B cell (primary cell): ENCODE results near the gene MAN1A1. TPM values are rescaled to one million over a fixed set of nuclear protein-coding genes. Genes with fewer than 3 reads are reported as not detected.

Source experiments
- ATAC-seq: fragments of 200-7000 bp; cut with Tn5 transposase; one replicate; pipeline ENCODE4 v1.10.0; 2021; ENCODE audit warnings: low read depth, mild to moderate bottlenecking, moderate number of reproducible peaks, moderate library complexity
- CTCF ChIA-PET: fragments of 350-600 bp; sonication (Branson Sonifier 250); formaldehyde crosslinking; loops from one replicate; lab custom pipeline; 2021; ENCODE audit warnings: antibody characterized with exemption, inconsistent platforms; lab: Charles Lee
- POLR2A ChIA-PET: fragments of 350-600 bp; sonication (Branson Sonifier 250); formaldehyde crosslinking; loops from one replicate; lab custom pipeline; 2021; ENCODE audit warnings: antibody characterized with exemption; lab: Charles Lee
- DNase-seq: peaks from one replicate; pipeline ENCODE4 v3.0.0; 2013
- H2AFZ ChIP-seq: 2 replicates; pipeline ENCODE4 v1.6.1; 2012; ENCODE audit warnings: mild to moderate bottlenecking, low read depth, low read length; ENCODE audit not compliant: insufficient read depth, poor library complexity, severe bottlenecking
- H3K27ac ChIP-seq, 2 donors: 1 replicate in 1 of 2; 2 replicates in 1 of 2; pipeline ENCODE4 v1.5.1; 2012 to 2013; ENCODE audit warnings: low read length in 2 of 2, mild to moderate bottlenecking in 2 of 2, moderate library complexity in 1 of 2
- H3K27me3 ChIP-seq, 4 experiments: fragments of 200-600 bp in 1 of 4; sonication (generic) in 1 of 4; replicated peaks in 1 of 4; 1 replicate in 2 of 4; 2 replicates in 2 of 4; pipeline versions ENCODE4 v1.6.1 to v1.7.0; 2013 to 2016; ENCODE audit warnings: low read length in 3 of 4, mild to moderate bottlenecking in 2 of 4, mixed read lengths in 1 of 4, moderate library complexity in 1 of 4; ENCODE audit not compliant: insufficient read depth in 4 of 4, control insufficient read depth in 3 of 4; ENCODE audit errors: control extremely low read depth in 1 of 4
- H3K36me3 ChIP-seq, 2 experiments: replicated peaks in 1 of 2; 1 replicate in 1 of 2; 2 replicates in 1 of 2; pipeline versions ENCODE4 v1.6.1 to v1.7.1; 2013; ENCODE audit warnings: low read length in 1 of 2; ENCODE audit not compliant: insufficient read depth in 2 of 2, control insufficient read depth in 1 of 2; ENCODE audit errors: control extremely low read depth in 1 of 2, extremely low read depth in 1 of 2
- H3K4me1 ChIP-seq, 2 donors: fragments of 200-600 bp in 1 of 2; sonication (generic) in 1 of 2; 1 replicate in 1 of 2; 2 replicates in 1 of 2; pipeline versions ENCODE4 v1.5.1 to v1.6.1; 2013 to 2017; ENCODE audit warnings: low read length in 2 of 2; ENCODE audit not compliant: control insufficient read depth in 2 of 2, insufficient read depth in 2 of 2
- H3K4me2 ChIP-seq: replicated peaks from 2 replicates; pipeline ENCODE3; 2012; ENCODE audit warnings: mild to moderate bottlenecking, low read depth, low read length; ENCODE audit not compliant: poor library complexity, severe bottlenecking
- H3K4me3 ChIP-seq, 5 experiments: fragments of 200-600 bp in 1 of 5; sonication (generic) in 1 of 5; 1 replicate in 3 of 5; 2 replicates in 2 of 5; pipeline versions ENCODE4 v1.5.1 to v1.7.0; 2011 to 2016; ENCODE audit warnings: low read length in 4 of 5, mild to moderate bottlenecking in 4 of 5, low read depth in 2 of 5, control low read depth in 1 of 5, moderate library complexity in 1 of 5; ENCODE audit not compliant: insufficient read depth in 1 of 5; ENCODE audit errors: control extremely low read depth in 1 of 5, extremely low read depth in 1 of 5
- H3K79me2 ChIP-seq: fragments of 200-600 bp; sonication (generic); one replicate; pipeline ENCODE4 v1.6.0; 2016; ENCODE audit warnings: low read length; ENCODE audit not compliant: control insufficient read depth, insufficient read depth
- H3K9ac ChIP-seq: fragments of 200-600 bp; sonication (generic); 2 replicates; pipeline ENCODE4 v1.6.1; 2017; ENCODE audit warnings: mild to moderate bottlenecking, low read length, moderate library complexity
- H3K9me3 ChIP-seq, 3 donors: one replicate each; pipeline versions ENCODE4 v1.6.1 to v1.7.1; 2013; ENCODE audit warnings: low read length in 2 of 3; ENCODE audit not compliant: control insufficient read depth in 2 of 3, insufficient read depth in 1 of 3; ENCODE audit errors: control extremely low read depth in 1 of 3
- H4K20me1 ChIP-seq: 2 replicates; pipeline ENCODE4 v1.6.0; 2012; ENCODE audit warnings: mild to moderate bottlenecking, low read length; ENCODE audit not compliant: insufficient read depth, control insufficient read depth, poor library complexity, severe bottlenecking
- H3K27ac Mint-ChIP-seq: one replicate; pipeline ENCODE4 v1.8.0; 2021; ENCODE audit warnings: mixed read lengths
- H3K27me3 Mint-ChIP-seq: one replicate; pipeline ENCODE4 v1.8.0; 2021; ENCODE audit warnings: mixed read lengths
- H3K4me1 Mint-ChIP-seq: one replicate; pipeline ENCODE4 v1.8.0; 2021; ENCODE audit warnings: mixed read lengths
- H3K4me3 Mint-ChIP-seq: one replicate; pipeline ENCODE4 v1.8.0; 2021; ENCODE audit warnings: mixed read lengths
- H3K9me3 Mint-ChIP-seq: one replicate; pipeline ENCODE4 v1.8.0; 2022; ENCODE audit warnings: mixed read lengths; ENCODE audit not compliant: insufficient read depth
- EZH2 ChIP-seq: IDR thresholded peaks from 2 replicates; pipeline ENCODE4 v1.6.1; 2012; ENCODE audit warnings: borderline replicate concordance, low read depth, mild to moderate bottlenecking, moderate library complexity, low read length; ENCODE audit not compliant: insufficient read depth, poor library complexity, severe bottlenecking
- WGBS: methylation state at CpG from one replicate; pipeline ENCODE4 v1.1.5; 2013; ENCODE audit warnings: missing lambda C conversion rate; ENCODE audit not compliant: insufficient coverage; 5-methylcytosine and 5-hydroxymethylcytosine counted together
- intact Hi-C: fragments of 100-400 bp; cut with micrococcal nuclease; formaldehyde crosslinking; loops from one replicate; pipeline ENCODE4 v1.10.0; 2022
- polyA plus RNA-seq: library from polyadenylated mRNA; depleted of rRNA; stranded (reverse); fragments of >200 nt; gene quantifications from 2 replicates; pipeline ENCODE4 v1.2.3, GENCODE V29; 2012
- total RNA-seq, 2 donors: library from RNA; stranded (reverse); fragments of 120-200 nt in 1 of 2; gene quantifications; 1 replicate in 1 of 2; 2 replicates in 1 of 2; pipeline versions ENCODE4 v1.2.3 to v1.2.4, GENCODE V29; 2013 to 2022
- TF ChIP-seq, protein P1 (sequence below): fragments of 200-600 bp; IDR thresholded peaks from one replicate; pipeline ENCODE4 v1.8.0; 2022; ENCODE audit warnings: antibody characterized with exemption, mild to moderate bottlenecking

Gene MAN1A1
- total and polyA plus RNA-seq, 2 donors (not counting 1 experiment from before 2014, with no cell fraction given): 5.1 to 31.7 TPM

DNA sequence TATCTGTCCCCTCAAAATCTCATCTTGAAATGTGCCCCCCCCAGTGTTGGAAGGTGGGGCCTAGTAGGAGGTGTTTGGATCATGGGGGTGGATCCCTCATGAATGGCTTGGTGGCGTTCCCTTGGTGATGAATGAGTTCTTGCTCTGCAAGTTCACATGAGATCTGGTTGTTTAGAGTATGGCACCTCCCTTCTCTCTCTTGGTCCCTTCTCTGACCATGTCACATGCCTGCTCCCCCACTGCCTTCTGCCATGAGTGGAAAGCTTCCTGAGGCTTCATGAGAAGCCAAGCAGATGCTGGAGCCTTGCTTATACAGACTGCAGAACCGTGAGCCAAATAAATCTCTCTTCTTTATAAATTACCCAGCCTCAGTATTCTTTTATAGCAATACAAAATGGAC is 70.9 kb downstream of the MAN1A1 start:
- CTCF ChIA-PET: no interaction called here

DNA sequence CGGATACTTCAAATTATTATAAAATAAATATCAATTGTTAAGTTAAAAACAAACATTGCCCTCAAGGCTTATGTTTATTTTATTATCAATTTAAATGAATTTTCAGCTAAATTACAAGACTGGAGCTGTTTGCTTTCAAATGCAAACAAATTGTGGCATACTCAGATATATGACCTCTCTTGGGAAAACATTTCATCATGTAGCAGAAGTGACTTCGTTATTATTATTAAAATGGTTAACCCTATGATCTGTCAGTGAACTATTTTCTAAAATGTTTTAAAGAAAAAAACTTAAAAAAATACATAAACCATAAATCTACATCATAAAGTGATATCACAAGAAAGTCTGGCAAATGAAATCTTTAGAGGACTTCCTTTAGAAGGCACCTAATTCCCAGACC is 72.5 kb downstream of the MAN1A1 start:
- TF ChIP-seq, protein P1, sequence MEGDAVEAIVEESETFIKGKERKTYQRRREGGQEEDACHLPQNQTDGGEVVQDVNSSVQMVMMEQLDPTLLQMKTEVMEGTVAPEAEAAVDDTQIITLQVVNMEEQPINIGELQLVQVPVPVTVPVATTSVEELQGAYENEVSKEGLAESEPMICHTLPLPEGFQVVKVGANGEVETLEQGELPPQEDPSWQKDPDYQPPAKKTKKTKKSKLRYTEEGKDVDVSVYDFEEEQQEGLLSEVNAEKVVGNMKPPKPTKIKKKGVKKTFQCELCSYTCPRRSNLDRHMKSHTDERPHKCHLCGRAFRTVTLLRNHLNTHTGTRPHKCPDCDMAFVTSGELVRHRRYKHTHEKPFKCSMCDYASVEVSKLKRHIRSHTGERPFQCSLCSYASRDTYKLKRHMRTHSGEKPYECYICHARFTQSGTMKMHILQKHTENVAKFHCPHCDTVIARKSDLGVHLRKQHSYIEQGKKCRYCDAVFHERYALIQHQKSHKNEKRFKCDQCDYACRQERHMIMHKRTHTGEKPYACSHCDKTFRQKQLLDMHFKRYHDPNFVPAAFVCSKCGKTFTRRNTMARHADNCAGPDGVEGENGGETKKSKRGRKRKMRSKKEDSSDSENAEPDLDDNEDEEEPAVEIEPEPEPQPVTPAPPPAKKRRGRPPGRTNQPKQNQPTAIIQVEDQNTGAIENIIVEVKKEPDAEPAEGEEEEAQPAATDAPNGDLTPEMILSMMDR: no peak
- no peak for TF ChIP-seq EZH2
- Histone ChIP-seq H2AFZ (no peak overlapping the region), H3K9ac (no peak overlapping the region), H3K4me1 (no peaks in the 10 kb centered on the region), H3K79me2 (peaks cover 4% of the 10 kb centered on the region), H4K20me1 (no peaks in the 10 kb centered on the region), H3K27me3 (no peaks in the 10 kb centered on the region), H3K27ac (no peak overlapping the region), H3K4me3 (no peak overlapping the region), H3K36me3 (peaks cover 0 to 5% of the 10 kb centered on the region in 2 experiments), H3K4me2 (no peak overlapping the region), H3K9me3 (peaks cover 0 to 2% (median 0%) of the 10 kb centered on the region in 3 donors)
- Mint-ChIP-seq H3K27ac (no peak overlapping the region), H3K9me3 (no peaks in the 10 kb centered on the region), H3K27me3 (no peaks in the 10 kb centered on the region), H3K4me1 (no peaks in the 10 kb centered on the region), H3K4me3 (no peak overlapping the region)
- WGBS: no CpG with 5 or more reads among the region's 2 CpGs
- intact Hi-C loops: no loop called here
- ChIA-PET POLR2A (no interaction called here), CTCF (no interaction called here)
- DNase-seq: no peak
- no peak for ATAC-seq

More for the DNA sequence above, 70.9 kb downstream of the MAN1A1 start:
- Histone ChIP-seq H3K9me3 (no peaks in the 10 kb centered on the region), H3K4me3 (no peak overlapping the region), H3K36me3 (peaks cover 0 to 5% of the 10 kb centered on the region in 2 experiments), H3K27ac (no peak overlapping the region), H3K79me2 (peaks cover 4% of the 10 kb centered on the region), H3K27me3 (no peaks in the 10 kb centered on the region), H2AFZ (no peak overlapping the region), H3K9ac (no peak overlapping the region), H3K4me1 (no peaks in the 10 kb centered on the region), H4K20me1 (no peaks in the 10 kb centered on the region), H3K4me2 (no peak overlapping the region)
- ATAC-seq (no peak), DNase-seq (no peak)
- TF ChIP-seq, protein P1: no peak
- no peak for TF ChIP-seq EZH2
- intact Hi-C loops: no loop called here
- no peak overlapping the region for H3K4me3 Mint-ChIP-seq
- POLR2A ChIA-PET: no interaction called here
- H3K27me3 Mint-ChIP-seq: no peaks in the 10 kb centered on the region
- WGBS: 96% methylated on average over 2 of the region's 2 CpGs
- H3K4me1 Mint-ChIP-seq: peaks cover 3% of the 10 kb centered on the region
- no peaks in the 10 kb centered on the region for H3K9me3 Mint-ChIP-seq
- no peak overlapping the region for H3K27ac Mint-ChIP-seq
